ENCODE data around the gene GRIN2A.

The GRIN2A gene

DNA sequence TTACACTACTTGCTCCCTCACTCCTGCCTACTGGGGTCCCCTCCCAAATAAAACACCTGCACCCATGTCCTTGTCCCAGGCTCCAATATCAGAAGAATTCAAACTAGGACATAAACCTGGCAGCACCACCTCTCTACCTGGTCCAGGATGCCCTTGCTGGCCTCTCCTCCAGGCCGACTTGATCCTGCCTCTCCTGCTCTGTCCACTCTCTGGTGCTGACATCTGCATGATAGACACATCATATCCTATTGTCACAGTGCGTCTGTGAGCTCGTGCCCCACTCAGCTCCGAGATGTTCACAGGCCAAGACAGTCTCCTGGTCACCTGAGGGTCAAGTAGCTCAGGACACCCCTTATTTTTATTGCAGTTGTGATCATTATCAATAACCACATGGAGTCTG, 31.5 kb upstream of the GRIN2A start:
- Histone ChIP-seq H3K27me3 (ENCODE audit: insufficient read depth, poor library complexity, severe bottlenecking) (no peaks in the 10 kb centered on the region), H3K4me3 (replicated peaks; ENCODE audit: insufficient read depth, low read length) (no peak overlapping the region), H3K27ac (replicated peaks) (no peak overlapping the region)
- TF ChIP-seq GABPA (IDR thresholded peaks at IDR 0.05; ENCODE audit: low read depth) (no peak), POLR2AphosphoS5 (IDR thresholded peaks at IDR 0.05; ENCODE audit: low read depth) (no peak), SPI1 (IDR thresholded peaks at IDR 0.05; ENCODE audit: borderline replicate concordance, low read depth) (no peak)
- TF ChIP-seq, protein P1, sequence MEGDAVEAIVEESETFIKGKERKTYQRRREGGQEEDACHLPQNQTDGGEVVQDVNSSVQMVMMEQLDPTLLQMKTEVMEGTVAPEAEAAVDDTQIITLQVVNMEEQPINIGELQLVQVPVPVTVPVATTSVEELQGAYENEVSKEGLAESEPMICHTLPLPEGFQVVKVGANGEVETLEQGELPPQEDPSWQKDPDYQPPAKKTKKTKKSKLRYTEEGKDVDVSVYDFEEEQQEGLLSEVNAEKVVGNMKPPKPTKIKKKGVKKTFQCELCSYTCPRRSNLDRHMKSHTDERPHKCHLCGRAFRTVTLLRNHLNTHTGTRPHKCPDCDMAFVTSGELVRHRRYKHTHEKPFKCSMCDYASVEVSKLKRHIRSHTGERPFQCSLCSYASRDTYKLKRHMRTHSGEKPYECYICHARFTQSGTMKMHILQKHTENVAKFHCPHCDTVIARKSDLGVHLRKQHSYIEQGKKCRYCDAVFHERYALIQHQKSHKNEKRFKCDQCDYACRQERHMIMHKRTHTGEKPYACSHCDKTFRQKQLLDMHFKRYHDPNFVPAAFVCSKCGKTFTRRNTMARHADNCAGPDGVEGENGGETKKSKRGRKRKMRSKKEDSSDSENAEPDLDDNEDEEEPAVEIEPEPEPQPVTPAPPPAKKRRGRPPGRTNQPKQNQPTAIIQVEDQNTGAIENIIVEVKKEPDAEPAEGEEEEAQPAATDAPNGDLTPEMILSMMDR (IDR thresholded peaks at IDR 0.05; ENCODE audit: insufficient read depth, low read length) = no peak
- TF ChIP-seq, protein P2, sequence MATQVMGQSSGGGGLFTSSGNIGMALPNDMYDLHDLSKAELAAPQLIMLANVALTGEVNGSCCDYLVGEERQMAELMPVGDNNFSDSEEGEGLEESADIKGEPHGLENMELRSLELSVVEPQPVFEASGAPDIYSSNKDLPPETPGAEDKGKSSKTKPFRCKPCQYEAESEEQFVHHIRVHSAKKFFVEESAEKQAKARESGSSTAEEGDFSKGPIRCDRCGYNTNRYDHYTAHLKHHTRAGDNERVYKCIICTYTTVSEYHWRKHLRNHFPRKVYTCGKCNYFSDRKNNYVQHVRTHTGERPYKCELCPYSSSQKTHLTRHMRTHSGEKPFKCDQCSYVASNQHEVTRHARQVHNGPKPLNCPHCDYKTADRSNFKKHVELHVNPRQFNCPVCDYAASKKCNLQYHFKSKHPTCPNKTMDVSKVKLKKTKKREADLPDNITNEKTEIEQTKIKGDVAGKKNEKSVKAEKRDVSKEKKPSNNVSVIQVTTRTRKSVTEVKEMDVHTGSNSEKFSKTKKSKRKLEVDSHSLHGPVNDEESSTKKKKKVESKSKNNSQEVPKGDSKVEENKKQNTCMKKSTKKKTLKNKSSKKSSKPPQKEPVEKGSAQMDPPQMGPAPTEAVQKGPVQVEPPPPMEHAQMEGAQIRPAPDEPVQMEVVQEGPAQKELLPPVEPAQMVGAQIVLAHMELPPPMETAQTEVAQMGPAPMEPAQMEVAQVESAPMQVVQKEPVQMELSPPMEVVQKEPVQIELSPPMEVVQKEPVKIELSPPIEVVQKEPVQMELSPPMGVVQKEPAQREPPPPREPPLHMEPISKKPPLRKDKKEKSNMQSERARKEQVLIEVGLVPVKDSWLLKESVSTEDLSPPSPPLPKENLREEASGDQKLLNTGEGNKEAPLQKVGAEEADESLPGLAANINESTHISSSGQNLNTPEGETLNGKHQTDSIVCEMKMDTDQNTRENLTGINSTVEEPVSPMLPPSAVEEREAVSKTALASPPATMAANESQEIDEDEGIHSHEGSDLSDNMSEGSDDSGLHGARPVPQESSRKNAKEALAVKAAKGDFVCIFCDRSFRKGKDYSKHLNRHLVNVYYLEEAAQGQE (IDR thresholded peaks at IDR 0.05; ENCODE audit: insufficient replicate concordance, low read depth) = no peak
- no peak for DNase-seq (ENCODE audit: low read depth in 1 of 2, low spot score in 1 of 2)

DNA sequence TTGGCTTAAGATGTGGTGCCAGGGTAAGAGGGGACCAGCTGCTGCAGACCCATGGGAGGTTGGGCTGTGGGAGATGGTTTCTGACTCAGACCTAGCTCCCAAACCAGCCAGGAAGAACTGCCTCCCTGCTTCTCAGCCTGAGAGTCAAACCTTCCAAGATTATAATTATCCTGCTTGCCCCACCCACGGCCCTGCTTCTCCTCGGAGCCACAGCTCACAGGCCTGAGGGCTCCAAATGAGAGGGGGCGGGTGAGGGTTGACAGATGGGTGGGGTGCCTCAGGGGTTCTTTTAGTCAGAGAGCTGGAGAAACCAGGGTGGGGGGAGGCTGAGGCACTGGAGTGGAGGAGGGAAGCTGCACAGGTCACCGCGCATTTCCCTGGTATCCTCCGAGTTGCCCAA, 28.7 kb upstream of the GRIN2A start:
- H3K4me3 ChIP-seq (replicated peaks; ENCODE audit: insufficient read depth, low read length) = no peak overlapping the region
- DNase-seq (ENCODE audit: low read depth in 1 of 2, low spot score in 1 of 2) = no peak
- no peaks in the 10 kb centered on the region for H3K27me3 ChIP-seq (ENCODE audit: insufficient read depth, poor library complexity, severe bottlenecking)
- TF ChIP-seq, protein P2 (IDR thresholded peaks at IDR 0.05; ENCODE audit: insufficient replicate concordance, low read depth) = no peak
- TF ChIP-seq GABPA (IDR thresholded peaks at IDR 0.05; ENCODE audit: low read depth) = no peak
- TF ChIP-seq SPI1 (IDR thresholded peaks at IDR 0.05; ENCODE audit: borderline replicate concordance, low read depth) = no peak
- no peak overlapping the region for H3K27ac ChIP-seq (replicated peaks)

DNA sequence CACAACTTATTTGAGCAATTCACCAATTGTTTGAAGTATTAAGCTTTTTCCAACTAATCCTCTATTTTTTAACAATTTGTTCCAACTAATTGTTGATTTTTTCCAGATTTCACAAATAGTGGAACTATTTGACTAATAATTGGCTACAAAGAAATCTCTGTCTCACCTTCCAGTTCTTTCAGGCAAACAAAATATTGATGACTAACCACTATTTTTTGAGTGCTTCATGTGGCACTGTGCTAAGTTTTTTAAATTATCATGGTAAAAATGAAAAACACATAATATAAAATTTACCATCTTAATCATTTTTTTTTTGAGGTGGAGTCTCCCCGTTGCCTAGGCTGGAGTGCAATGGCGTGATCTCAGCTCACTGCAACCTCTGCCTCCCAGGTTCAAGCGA, 24.6 kb upstream of the GRIN2A start:
- no peak overlapping the region for H3K4me3 ChIP-seq (replicated peaks; ENCODE audit: insufficient read depth, low read length)
- TF ChIP-seq, protein P2 (IDR thresholded peaks at IDR 0.05; ENCODE audit: insufficient replicate concordance, low read depth) = no peak
- TF ChIP-seq, protein P1 (IDR thresholded peaks at IDR 0.05; ENCODE audit: insufficient read depth, low read length) = no peak
- TF ChIP-seq POLR2AphosphoS5 (IDR thresholded peaks at IDR 0.05; ENCODE audit: low read depth) (no peak), GABPA (IDR thresholded peaks at IDR 0.05; ENCODE audit: low read depth) (no peak), SPI1 (IDR thresholded peaks at IDR 0.05; ENCODE audit: borderline replicate concordance, low read depth) (no peak)
- H3K27ac ChIP-seq (replicated peaks) = no peak overlapping the region
- DNase-seq (ENCODE audit: low read depth in 1 of 2, low spot score in 1 of 2) = no peak
- H3K27me3 ChIP-seq (ENCODE audit: insufficient read depth, poor library complexity, severe bottlenecking) = no peaks in the 10 kb centered on the region

Measured in HL-60 (cell line).